ENCODE results near the gene FAN1.

Gene FAN1

GRCh38 chr15:30953731-30954378 is 50.1 kb downstream of the FAN1 start:
- DNase-seq (ENCODE audit: low read depth, low spot score): peak; percentile 74
- peak overlapping the region; percentile 64 for H3K27ac ChIP-seq

- H3K27ac ChIP-seq: peak overlapping the region; percentile 64
- no peak for DNase-seq (ENCODE audit: low read depth, low spot score)
These were observed 51.0 kb downstream of the FAN1 start for GRCh38 chr15:30954674-30955073.

GRCh38 chr15:30956216-30957124 is 52.8 kb downstream of the FAN1 start:
- DNase-seq (ENCODE audit: low read depth, low spot score): no peak
- no peak overlapping the region for H3K27ac ChIP-seq

GRCh38 chr15:30958219-30958618 is 54.5 kb downstream of the FAN1 start:
- no peak for DNase-seq (ENCODE audit: low read depth, low spot score)
- no peak overlapping the region for H3K27ac ChIP-seq

- DNase-seq (ENCODE audit: low read depth, low spot score): peak; percentile 34
- H3K27ac ChIP-seq: peak overlapping the region; percentile 23
These were observed 58.4 kb downstream of the FAN1 start for GRCh38 chr15:30962079-30962478.

- no peak for DNase-seq (ENCODE audit: low read depth, low spot score)
These were observed 58.9 kb downstream of the FAN1 start for GRCh38 chr15:30962659-30963058.

GRCh38 chr15:30963681-30964080 is 60.0 kb downstream of the FAN1 start:
- DNase-seq (ENCODE audit: low read depth, low spot score): no peak
- no peak overlapping the region for H3K27ac ChIP-seq

More at GRCh38 chr15:30962659-30963058, 58.9 kb downstream of the FAN1 start:
- H3K27ac ChIP-seq: no peak overlapping the region

GRCh38 chr15:30969724-30970123 is 66.0 kb downstream of the FAN1 start:
- no peak for DNase-seq (ENCODE audit: low read depth, low spot score)
- H3K27ac ChIP-seq: no peak overlapping the region

- H3K27ac ChIP-seq: no peak overlapping the region
- no peak for DNase-seq (ENCODE audit: low read depth, low spot score)
These were observed 69.7 kb downstream of the FAN1 start for GRCh38 chr15:30973379-30973778.

GRCh38 chr15:30974112-30974511 is 70.4 kb downstream of the FAN1 start:
- DNase-seq (ENCODE audit: low read depth, low spot score): no peak
- no peak overlapping the region for H3K27ac ChIP-seq

GRCh38 chr15:30978328-30978727 is 74.6 kb downstream of the FAN1 start:
- H3K27ac ChIP-seq: no peak overlapping the region
- no peak for DNase-seq (ENCODE audit: low read depth, low spot score)

- no peak overlapping the region for H3K27ac ChIP-seq
- DNase-seq (ENCODE audit: low read depth, low spot score): no peak
These were observed 75.7 kb downstream of the FAN1 start for GRCh38 chr15:30979457-30979856.

GRCh38 chr15:30984118-30984517 is 80.4 kb downstream of the FAN1 start:
- DNase-seq (ENCODE audit: low read depth, low spot score): no peak
- H3K27ac ChIP-seq: no peak overlapping the region

- no peak for DNase-seq (ENCODE audit: low read depth, low spot score)
These were observed 80.8 kb downstream of the FAN1 start for GRCh38 chr15:30984542-30984941.

GRCh38 chr15:30985081-30985531 is 81.4 kb downstream of the FAN1 start:
- H3K27ac ChIP-seq: no peak overlapping the region
- DNase-seq (ENCODE audit: low read depth, low spot score): no peak

More at GRCh38 chr15:30984542-30984941, 80.8 kb downstream of the FAN1 start:
- no peak overlapping the region for H3K27ac ChIP-seq

- DNase-seq (ENCODE audit: low read depth, low spot score): no peak
- H3K27ac ChIP-seq: peak overlapping the region; percentile 85
These were observed 86.3 kb downstream of the FAN1 start for GRCh38 chr15:30990036-30990435.

GRCh38 chr15:30990446-30991254 is 86.9 kb downstream of the FAN1 start:
- no peak for DNase-seq (ENCODE audit: low read depth, low spot score)
- H3K27ac ChIP-seq: peak overlapping the region; percentile 85

- DNase-seq (ENCODE audit: low read depth, low spot score): no peak
These were observed 87.8 kb downstream of the FAN1 start, which contains the start of gene MTMR10 for GRCh38 chr15:30991255-30992235. Gene MTMR10 (minus strand): TSS chr15:30991628. CDS start chr15:30991506, 122 bp downstream.

GRCh38 chr15:30992249-30992864 is 88.6 kb downstream of the FAN1 start:
- DNase-seq (ENCODE audit: low read depth, low spot score): no peak
- H3K27ac ChIP-seq: peak overlapping the region; percentile 85

More at GRCh38 chr15:30991255-30992235, 87.8 kb downstream of the FAN1 start, which contains the start of gene MTMR10:
- H3K27ac ChIP-seq: peak within 1 kb of the TSS; percentile 85

Data from epithelial cell of prostate (primary cell).